NCI-H460 (cell line): ENCODE results near the gene GALNTL6. TPM values are rescaled to one million over a fixed set of nuclear protein-coding genes. Genes with fewer than 3 reads are reported as not detected.

Experiments used
- DNase-seq: peaks from one replicate; pipeline ENCODE4 v3.0.0-alpha.2; 2016; ENCODE audit warnings: low read depth; ENCODE audit errors: extremely low read depth
- total RNA-seq: library from RNA; depleted of rRNA; stranded (reverse); fragments of >200 nt; shearing (Covaris generic); gene quantifications from 2 replicates; pipeline ENCODE4 v1.2.3, GENCODE V29; 2014

Gene GALNTL6
- total RNA-seq, 1 experiment from 2014 or later: 0.57 TPM

GRCh38 chr4:172514011-172514410, 700.8 kb downstream of the GALNTL6 start:
- DNase-seq: no peak

- DNase-seq: no peak
Measured at GRCh38 chr4:172514801-172515200, 701.6 kb downstream of the GALNTL6 start.

DNA sequence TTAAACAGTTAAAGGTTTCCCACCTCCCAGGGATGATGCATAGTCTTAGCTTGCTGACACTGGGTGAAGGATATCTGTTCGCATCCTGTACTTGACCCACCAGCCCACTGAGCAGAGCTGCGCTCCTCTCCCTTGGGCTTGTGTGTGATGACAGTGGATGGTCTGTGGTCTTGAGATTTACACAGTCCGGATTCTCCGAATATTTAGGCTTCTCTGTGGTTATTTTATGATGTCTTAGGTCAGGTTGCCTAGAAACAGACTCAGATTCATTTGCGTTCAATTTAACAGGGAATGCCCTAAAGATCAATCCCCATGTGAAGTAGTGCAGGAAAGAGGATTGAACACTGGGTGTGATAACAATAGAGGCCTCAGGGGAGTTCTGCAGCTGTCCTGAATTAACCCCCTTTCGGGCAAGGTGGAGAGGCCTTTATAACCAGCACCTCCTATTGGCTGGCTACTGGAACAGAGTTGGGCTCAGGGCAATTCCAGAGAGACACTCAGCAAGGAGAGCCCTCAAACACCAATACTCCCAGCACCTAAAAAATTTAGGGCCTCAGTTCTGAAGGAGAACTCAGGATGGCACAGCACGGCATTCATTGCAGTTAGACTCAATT, 702.2 kb downstream of the GALNTL6 start:
- no peak for DNase-seq

DNA sequence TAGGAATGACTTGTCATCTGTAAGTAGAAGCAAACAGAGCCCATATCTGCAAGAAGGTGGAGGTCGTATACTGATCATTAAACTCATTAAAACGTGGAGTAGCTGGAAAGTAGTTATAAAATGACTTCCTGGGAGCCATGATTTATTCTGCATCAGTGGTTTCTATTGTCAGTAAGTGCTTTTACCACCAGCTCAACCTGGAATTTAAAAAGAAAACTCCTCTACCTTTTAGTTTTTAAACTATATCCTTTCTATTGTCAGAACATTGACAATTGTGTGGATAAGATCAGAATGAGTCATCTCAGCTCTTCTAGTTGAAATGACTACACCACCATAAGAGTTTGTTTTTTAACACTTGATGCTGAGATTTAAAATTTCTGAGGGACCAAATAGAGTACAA, 704.2 kb downstream of the GALNTL6 start:
- DNase-seq: no peak

DNA sequence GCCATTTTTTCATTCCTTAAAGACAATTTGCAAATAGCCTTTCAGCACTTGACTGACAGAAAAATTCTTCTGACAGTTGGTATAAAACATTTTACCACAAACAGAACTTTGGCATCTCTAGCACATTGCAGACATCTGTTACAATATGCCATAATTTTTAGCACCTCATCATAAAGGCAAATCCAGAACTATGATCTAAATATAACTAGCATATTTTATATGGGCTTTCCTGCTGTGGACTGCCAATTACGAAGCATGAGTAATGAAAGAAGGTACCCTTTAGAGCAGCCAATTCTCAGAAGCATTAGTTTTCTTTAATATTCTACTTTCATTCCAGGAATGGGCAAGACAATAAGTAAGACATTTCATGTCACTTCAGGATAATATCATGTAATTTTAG, 708.0 kb downstream of the GALNTL6 start:
- DNase-seq: no peak

DNA sequence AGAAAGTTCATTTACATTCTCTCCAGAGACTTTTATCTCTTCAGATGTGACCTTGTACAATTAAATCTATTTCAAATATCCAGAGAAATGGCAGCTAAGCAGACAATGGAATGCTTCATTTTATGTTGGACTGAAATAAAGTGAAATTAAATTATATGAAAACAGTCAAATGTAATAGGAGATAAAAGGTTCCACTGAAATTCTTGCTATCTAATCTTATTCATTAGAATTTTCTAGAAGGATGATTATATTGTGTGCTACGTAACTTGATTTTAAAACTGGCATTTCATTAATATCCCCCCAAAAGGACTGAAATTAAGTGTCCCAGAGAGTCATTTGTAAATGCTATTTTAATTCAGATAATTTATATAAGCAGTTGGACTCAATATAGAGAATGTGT, 708.5 kb downstream of the GALNTL6 start:
- no peak for DNase-seq

DNA sequence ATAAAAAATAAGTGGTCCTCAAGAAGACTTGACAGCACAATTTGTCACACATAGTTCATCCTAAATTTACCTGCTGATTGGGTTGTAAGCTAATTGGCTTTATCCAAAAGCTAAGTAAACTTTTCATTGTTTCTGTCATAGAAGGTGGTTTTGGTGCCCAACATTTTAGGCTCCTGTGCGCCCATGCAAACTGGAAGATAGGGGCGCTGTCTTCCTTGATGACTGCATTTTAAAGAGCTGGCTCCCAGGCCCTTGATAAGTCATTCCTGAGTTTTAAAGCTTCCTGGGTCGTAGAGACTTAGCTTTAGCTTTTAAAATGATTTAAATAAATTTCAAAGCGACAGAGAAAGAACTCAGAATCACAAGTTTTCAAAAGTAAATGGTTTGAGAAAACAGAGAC, 730.0 kb downstream of the GALNTL6 start:
- no peak for DNase-seq

GRCh38 chr4:172546782-172547181, 733.6 kb downstream of the GALNTL6 start:
- no peak for DNase-seq

GRCh38 chr4:172547724-172548123, 734.5 kb downstream of the GALNTL6 start:
- no peak for DNase-seq

- DNase-seq: no peak
Measured at GRCh38 chr4:172553216-172553615, 740.0 kb downstream of the GALNTL6 start.

DNA sequence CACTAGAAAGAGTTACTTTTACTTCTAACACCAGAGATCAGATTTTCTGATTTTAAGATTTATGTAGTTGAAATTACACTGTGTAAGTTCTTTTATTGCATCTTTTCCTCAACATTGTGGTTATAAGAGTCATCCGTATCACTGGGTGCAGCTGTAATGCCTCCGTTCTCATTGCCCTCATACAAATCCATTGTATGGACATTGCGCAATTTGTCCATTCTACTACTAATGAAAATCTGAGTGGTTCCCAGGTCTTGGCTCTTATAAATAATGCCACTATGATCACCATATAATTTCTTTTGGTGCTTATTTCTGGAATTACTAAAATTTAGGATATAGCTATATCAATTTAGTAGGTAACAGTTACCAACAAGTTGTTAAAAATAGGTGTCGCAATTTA, 741.4 kb downstream of the GALNTL6 start:
- DNase-seq: no peak

DNA sequence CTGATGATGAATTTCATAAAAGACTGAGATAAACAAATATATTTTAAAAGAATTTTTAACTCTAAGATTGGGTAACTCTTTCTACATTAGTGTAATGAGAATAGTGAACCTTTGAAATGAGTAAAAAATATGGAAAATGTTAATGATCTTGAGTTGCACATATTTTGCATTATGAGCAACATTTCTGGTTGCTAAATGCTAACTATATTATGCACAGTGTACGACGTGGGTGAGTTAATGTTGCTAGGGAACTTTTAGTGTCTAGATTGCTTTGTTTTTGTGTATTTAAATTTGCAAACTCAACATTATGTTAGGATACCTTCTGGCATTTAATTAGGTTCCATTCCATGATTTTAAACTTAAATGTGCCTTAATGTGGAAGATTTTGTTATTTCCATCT, 742.5 kb downstream of the GALNTL6 start:
- DNase-seq: no peak

- DNase-seq: no peak
Measured at GRCh38 chr4:172573899-172574298, 760.7 kb downstream of the GALNTL6 start.

DNA sequence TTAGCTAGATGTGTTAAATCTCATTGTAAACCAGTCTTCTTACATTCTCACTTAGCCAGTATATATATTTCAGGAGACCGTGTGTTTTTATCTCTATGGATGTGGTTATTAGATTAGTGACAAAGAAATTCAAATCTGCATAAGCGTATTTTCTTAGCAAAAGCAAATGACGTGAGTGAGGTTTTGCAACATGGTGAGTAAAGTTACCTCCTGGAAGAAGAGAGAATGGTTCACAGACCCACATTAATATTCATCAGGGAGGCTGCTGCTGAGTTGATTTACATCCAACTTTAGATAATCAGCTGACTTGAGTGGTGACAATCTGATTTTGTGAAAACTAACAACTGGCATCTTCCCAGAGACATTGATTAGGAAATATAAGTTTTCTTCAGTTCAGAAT, 765.5 kb downstream of the GALNTL6 start:
- no peak for DNase-seq

DNA sequence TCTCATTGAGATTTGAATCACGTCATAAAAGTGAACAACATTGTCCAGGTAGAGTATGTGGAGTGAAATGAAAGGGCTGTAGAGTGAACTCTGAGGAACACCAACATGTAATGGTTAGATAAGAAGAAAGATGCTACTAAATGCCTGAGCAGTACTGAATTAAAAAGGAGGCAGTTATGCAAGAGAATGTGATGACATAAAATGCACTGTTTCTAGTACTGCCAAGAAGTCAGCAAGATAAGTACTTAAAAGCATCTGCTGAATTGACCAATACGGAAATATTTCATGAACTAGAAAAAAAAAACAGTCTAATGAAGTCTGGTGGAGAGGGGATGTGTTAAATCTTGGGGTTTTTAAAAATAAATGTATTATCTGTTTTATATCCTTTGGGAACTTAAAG, 771.6 kb downstream of the GALNTL6 start:
- no peak for DNase-seq

- DNase-seq: no peak
Measured at GRCh38 chr4:172596206-172596605, 783.0 kb downstream of the GALNTL6 start.

DNA sequence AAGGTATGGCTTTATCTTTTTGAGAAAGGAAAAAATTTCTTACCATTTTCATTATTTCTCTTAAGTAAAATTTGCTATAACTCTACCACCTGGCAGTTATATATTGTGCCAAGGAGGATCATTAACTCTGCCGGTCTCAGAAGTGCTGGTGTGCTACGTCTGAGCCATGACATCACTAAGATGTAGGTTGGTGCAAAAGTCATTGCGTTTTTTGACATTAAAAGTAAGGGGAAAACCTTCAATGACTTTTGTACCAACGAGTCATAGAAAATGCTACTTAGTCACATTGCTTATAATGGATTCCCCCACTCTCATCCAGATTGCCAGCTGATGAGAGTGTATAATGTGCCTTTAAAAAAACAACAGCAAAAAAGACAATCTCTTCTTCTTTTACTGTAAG, 786.4 kb downstream of the GALNTL6 start:
- DNase-seq: no peak

DNA sequence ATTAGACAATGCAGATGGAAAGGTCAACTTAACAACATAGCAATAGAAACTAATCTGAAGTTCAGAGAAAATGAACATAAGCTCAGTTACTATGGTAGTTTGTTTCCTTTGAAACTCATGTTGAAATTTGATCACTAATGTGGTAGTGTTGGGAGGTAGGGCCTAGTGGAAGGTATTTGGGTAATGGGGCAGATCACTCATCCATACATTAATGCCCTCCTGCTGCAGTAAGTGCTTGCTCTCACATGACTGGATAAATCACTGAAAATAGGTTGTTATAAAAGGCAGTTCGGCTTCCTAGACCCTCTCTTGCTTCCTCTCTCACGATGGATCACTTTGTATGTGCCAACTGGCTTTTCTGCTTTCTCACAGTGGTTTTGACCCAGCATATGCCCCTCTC, 788.0 kb downstream of the GALNTL6 start:
- no peak for DNase-seq

DNA sequence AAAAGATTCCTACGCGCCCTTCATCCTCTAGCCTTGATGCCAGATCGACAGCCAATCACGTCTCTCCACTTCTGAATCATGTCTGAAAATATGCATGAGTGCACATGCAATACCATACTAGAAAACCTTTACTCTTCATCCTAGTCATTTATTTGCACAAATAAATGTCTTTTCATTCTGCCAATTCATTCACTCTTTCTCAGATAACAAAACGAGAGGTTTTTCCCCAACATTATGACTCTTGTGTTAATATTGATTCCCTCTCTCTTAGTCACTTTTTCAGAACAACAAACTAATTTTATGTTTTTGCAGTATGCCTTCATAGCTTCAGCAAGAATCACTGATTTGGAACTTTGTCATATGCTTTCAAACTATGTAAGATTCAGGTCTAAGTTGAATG, 806.0 kb downstream of the GALNTL6 start:
- no peak for DNase-seq

GRCh38 chr4:172619798-172620197, 806.6 kb downstream of the GALNTL6 start:
- no peak for DNase-seq

- no peak for DNase-seq
Measured at GRCh38 chr4:172628263-172628662, 815.1 kb downstream of the GALNTL6 start.

- no peak for DNase-seq
Measured at GRCh38 chr4:172630280-172630679, 817.1 kb downstream of the GALNTL6 start.

DNA sequence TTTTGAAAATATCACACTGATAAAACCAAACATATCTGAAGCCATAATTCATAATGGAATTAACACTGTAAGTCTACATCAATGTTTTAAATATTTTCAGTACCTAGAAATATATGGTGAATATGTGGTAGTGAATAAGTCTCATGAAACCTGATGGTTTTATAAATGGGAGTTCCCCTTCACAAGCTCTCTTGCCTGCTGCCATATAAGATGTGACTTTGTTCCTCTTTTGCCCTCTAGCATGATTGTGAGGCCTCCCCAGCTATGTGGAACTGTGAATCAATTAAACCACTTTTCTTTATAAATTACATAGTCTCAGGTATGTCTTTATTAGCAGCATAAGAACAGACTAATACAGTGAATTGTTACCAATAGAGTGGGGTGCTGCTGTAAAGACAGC, 818.6 kb downstream of the GALNTL6 start:
- DNase-seq: no peak
